CD4-positive, alpha-beta memory T cell (primary cell): ENCODE data around the gene ZPBP. TPM values are rescaled to one million over a fixed set of nuclear protein-coding genes. Genes with fewer than 3 reads are reported as not detected.
"Not testable (repeated sequence)": the region's sequence is repeated elsewhere in the genome, so short reads cannot be mapped to it uniquely, and the experiment has no call there.

Experiments used
- CTCF ChIA-PET: fragments of 350-600 bp; sonication (Branson Sonifier 250); formaldehyde crosslinking; loops from one replicate; lab custom pipeline; 2021; ENCODE audit warnings: inconsistent platforms; ENCODE audit not compliant: partially characterized antibody; lab: Charles Lee
- POLR2A ChIA-PET: fragments of 350-600 bp; sonication (Branson Sonifier 250); formaldehyde crosslinking; loops from one replicate; lab custom pipeline; 2021; ENCODE audit not compliant: partially characterized antibody; lab: Charles Lee
- DNase-seq, 5 donors: peaks; one replicate each; pipeline versions ENCODE4 v3.0.0 to v3.0.0-alpha.2; 2020 to 2022; ENCODE audit warnings: mixed read lengths in 1 of 5
- H3K27ac ChIP-seq: one replicate; pipeline ENCODE4 v1.7.0; 2013; ENCODE audit warnings: low read depth, low read length
- H3K27me3 ChIP-seq: 2 replicates; pipeline ENCODE4 v1.7.0; 2013; ENCODE audit warnings: mild to moderate bottlenecking, low read length, moderate library complexity; ENCODE audit not compliant: insufficient read depth
- H3K36me3 ChIP-seq: 2 replicates; pipeline ENCODE4 v1.7.0; 2013; ENCODE audit warnings: mild to moderate bottlenecking, low read length, moderate library complexity; ENCODE audit not compliant: insufficient read depth
- H3K4me1 ChIP-seq: 2 replicates; pipeline ENCODE4 v1.7.0; 2013; ENCODE audit warnings: mild to moderate bottlenecking, low read length, moderate library complexity; ENCODE audit not compliant: insufficient read depth
- H3K4me3 ChIP-seq, 2 donors: one replicate each; pipeline ENCODE4 v1.7.0; 2013; ENCODE audit warnings: low read length in 2 of 2, mild to moderate bottlenecking in 1 of 2
- H3K9me3 ChIP-seq, 2 donors: one replicate each; pipeline ENCODE4 v1.7.0; 2013; ENCODE audit warnings: low read length in 2 of 2, control low read depth in 1 of 2; ENCODE audit not compliant: control insufficient read depth in 1 of 2
- H3K27ac Mint-ChIP-seq, 7 donors: one replicate each; pipeline ENCODE4 v1.8.0; 2020 to 2021; ENCODE audit warnings: mixed read lengths in 7 of 7, mild to moderate bottlenecking in 6 of 7, inconsistent platforms in 3 of 7, moderate library complexity in 3 of 7
- H3K27me3 Mint-ChIP-seq, 2 donors: one replicate each; pipeline ENCODE4 v1.8.0; 2020 to 2021; ENCODE audit warnings: mixed read lengths in 2 of 2
- H3K36me3 Mint-ChIP-seq, 2 donors: one replicate each; pipeline ENCODE4 v1.8.0; 2020 to 2021; ENCODE audit warnings: mixed read lengths in 2 of 2, inconsistent platforms in 1 of 2, mild to moderate bottlenecking in 1 of 2
- H3K4me1 Mint-ChIP-seq, 4 donors: one replicate each; pipeline ENCODE4 v1.8.0; 2020 to 2021; ENCODE audit warnings: mixed read lengths in 4 of 4, mild to moderate bottlenecking in 1 of 4
- H3K4me3 Mint-ChIP-seq, 8 donors: one replicate each; pipeline ENCODE4 v1.8.0; 2020 to 2021; ENCODE audit warnings: mixed read lengths in 8 of 8, mild to moderate bottlenecking in 7 of 8, moderate library complexity in 6 of 8, inconsistent platforms in 3 of 8
- H3K9me3 Mint-ChIP-seq, 8 donors: one replicate each; pipeline ENCODE4 v1.8.0; 2020 to 2021; ENCODE audit warnings: mixed read lengths in 8 of 8, mild to moderate bottlenecking in 5 of 8, inconsistent platforms in 3 of 8, moderate library complexity in 1 of 8
- intact Hi-C: fragments of 100-400 bp; cut with micrococcal nuclease; formaldehyde crosslinking; loops from one replicate; pipeline ENCODE4 v1.15.1; 2023
- polyA plus RNA-seq, 2 donors: library from polyadenylated mRNA; unstranded; fragments of 300-500 nt; fragmentation: Illumina TruSeq; gene quantifications; one replicate each; pipeline ENCODE4 v1.2.3, GENCODE V29; 2021
- total RNA-seq, 2 experiments: library from RNA; stranded (reverse); gene quantifications; one replicate each; pipeline ENCODE4 v1.2.3, GENCODE V29; 2021

Gene ZPBP
- total and polyA plus RNA-seq, 4 experiments from 2014 or later, result not detected

DNA sequence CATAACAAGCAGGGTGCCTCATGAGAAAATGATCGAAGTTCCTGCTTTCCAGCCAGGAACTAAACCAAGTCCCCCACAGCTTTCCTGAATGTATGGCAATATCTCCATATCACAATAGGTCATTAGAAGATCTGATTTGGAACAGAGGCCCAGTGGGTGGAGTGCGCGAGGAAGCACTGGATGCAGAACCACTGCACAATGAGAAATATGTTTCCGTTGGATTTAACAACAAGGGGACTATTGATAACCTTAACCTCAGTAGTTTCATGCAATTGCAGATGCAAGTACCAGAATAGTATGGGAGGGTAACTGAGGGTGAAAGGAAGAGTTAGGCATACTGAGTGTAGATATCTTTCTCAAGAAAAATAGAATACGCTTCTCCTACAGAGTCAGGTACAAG lies 45.3 kb downstream of the ZPBP start:
- no peaks in the 10 kb centered on the region for H3K9me3 ChIP-seq
- no peak overlapping the region for H3K27ac Mint-ChIP-seq
- CTCF ChIA-PET, result no interaction called here
- H3K36me3 Mint-ChIP-seq, result peaks cover 3% of the 10 kb centered on the region in 2 donors
- no peak for DNase-seq
- no peaks in the 10 kb centered on the region for H3K4me1 ChIP-seq
- peaks cover 19 to 33% of the 10 kb centered on the region in 2 donors for H3K27me3 Mint-ChIP-seq
- POLR2A ChIA-PET, result no interaction called here
- H3K27me3 ChIP-seq, result no peaks in the 10 kb centered on the region
- H3K4me3 Mint-ChIP-seq, result no peak overlapping the region
- H3K9me3 Mint-ChIP-seq, result peaks cover 0 to 34% (median 30%) of the 10 kb centered on the region in 8 donors
- intact Hi-C loops, result no loop called here
- no peak overlapping the region for H3K4me3 ChIP-seq
- no peaks in the 10 kb centered on the region for H3K36me3 ChIP-seq
- H3K4me1 Mint-ChIP-seq, result no peaks in the 10 kb centered on the region
- H3K27ac ChIP-seq, result no peak overlapping the region

DNA sequence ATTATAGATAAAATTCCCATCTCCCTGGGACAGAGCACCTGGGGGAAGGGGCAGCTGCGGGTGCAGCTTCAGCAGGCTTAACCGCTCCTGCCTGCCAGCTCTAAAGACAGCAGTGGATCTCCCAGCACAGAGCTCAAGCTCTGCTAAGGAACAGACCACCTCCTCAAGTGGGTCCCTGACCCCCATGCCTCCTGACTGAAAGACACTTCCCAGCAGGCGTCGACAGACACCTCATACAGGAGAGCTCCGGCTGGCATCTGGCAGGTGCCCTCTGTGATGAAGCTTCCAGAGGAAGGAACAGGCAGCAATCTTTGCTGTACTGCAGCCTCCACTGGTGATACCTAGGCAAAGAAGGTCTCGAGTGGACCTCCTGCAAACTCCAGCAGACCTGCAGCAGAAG lies 51.9 kb downstream of the ZPBP start:
- DNase-seq, H3K27ac Mint-ChIP-seq, H3K36me3 Mint-ChIP-seq, H3K27ac ChIP-seq, intact Hi-C loops, H3K4me1 ChIP-seq, H3K9me3 ChIP-seq, H3K27me3 ChIP-seq, H3K4me1 Mint-ChIP-seq, CTCF ChIA-PET, H3K36me3 ChIP-seq, H3K4me3 ChIP-seq, POLR2A ChIA-PET, H3K4me3 Mint-ChIP-seq: not testable (repeated sequence)
- peaks cover 0 to 33% (median 25%) of the 10 kb centered on the region in 8 donors for H3K9me3 Mint-ChIP-seq
- H3K27me3 Mint-ChIP-seq, result peaks cover 18 to 29% of the 10 kb centered on the region in 2 donors

DNA sequence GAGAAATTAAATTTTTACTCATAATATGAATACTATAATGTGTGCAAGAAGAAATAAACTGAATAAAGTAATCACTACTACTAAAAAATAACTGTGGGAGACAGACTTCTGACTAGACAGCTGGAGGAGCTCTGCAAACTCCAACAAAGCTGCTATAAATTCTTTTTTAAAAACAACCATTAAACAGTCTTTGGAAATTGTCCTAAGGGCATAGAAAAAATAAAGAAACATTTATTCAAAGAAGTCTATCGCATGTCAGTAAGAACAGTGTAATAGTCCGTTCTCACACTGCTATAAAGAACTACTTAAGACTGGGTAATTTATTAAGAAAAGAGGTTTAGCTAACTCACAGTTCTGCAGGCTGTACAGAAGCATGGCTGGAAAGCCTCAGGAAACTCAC lies 56.0 kb downstream of the ZPBP start:
- POLR2A ChIA-PET, result no interaction called here
- DNase-seq, result no peak
- H3K36me3 Mint-ChIP-seq, result no peaks in the 10 kb centered on the region
- H3K9me3 Mint-ChIP-seq, result peaks cover 0 to 3% (median 0%) of the 10 kb centered on the region in 8 donors
- Histone ChIP-seq H3K36me3 (no peaks in the 10 kb centered on the region), H3K4me3 (no peak overlapping the region), H3K9me3 (no peaks in the 10 kb centered on the region), H3K4me1 (no peaks in the 10 kb centered on the region), H3K27ac (no peak overlapping the region), H3K27me3 (peaks cover 3% of the 10 kb centered on the region)
- H3K27ac Mint-ChIP-seq, result no peak overlapping the region
- CTCF ChIA-PET, result no interaction called here
- no peaks in the 10 kb centered on the region for H3K4me1 Mint-ChIP-seq
- intact Hi-C loops, result no loop called here
- no peak overlapping the region for H3K4me3 Mint-ChIP-seq
- H3K27me3 Mint-ChIP-seq, result peaks cover 11 to 20% of the 10 kb centered on the region in 2 donors

DNA sequence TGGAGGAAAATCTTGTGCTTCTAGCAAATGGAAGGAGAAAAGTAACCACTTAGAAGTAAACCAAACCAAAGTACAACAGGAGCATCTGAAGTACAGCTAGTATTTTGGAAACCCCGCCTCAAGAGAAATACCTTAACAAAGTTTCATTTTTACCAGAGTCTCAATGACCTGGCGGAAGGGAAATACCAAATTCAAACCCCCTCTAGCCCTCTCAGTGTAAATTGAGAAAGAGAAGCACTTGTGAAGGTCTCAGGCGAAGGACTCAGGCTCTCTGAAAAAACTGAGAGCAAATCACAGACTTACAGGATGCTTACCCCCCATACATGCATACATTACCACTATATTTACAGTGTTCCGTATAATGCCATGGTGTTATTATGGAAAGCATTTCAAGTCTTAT lies 70.1 kb downstream of the ZPBP start:
- H3K9me3 Mint-ChIP-seq, result peaks cover 0 to 5% (median 0%) of the 10 kb centered on the region in 8 donors
- no peak for DNase-seq
- H3K4me1 Mint-ChIP-seq, result no peaks in the 10 kb centered on the region
- ChIA-PET CTCF (no interaction called here), POLR2A (no interaction called here)
- H3K27ac Mint-ChIP-seq, result no peak overlapping the region
- Histone ChIP-seq H3K36me3 (no peaks in the 10 kb centered on the region), H3K4me1 (no peaks in the 10 kb centered on the region), H3K9me3 (no peaks in the 10 kb centered on the region), H3K4me3 (no peak overlapping the region), H3K27me3 (no peaks in the 10 kb centered on the region), H3K27ac (no peak overlapping the region)
- no peak overlapping the region for H3K4me3 Mint-ChIP-seq
- intact Hi-C loops, result no loop called here
- peaks cover 18 to 19% of the 10 kb centered on the region in 2 donors for H3K27me3 Mint-ChIP-seq
- no peaks in the 10 kb centered on the region for H3K36me3 Mint-ChIP-seq

DNA sequence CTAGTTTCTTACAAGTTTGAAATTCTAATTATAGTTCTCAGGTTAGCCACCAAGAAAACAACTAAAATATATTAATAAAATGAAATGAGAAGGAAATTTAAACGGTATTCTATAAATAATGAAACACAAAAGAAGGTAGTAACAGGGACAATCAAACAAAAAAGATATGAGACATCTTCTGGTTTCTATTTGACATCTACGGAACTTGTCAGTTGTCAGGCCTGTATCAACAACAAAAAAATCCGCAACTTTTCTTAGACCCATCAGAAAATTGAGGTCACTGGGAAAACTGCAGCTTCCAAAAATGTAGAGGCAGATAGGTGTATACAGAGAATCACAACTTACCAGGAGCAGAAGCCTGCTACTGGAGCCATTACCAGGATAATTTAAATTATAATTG lies 70.6 kb downstream of the ZPBP start:
- H3K4me3 ChIP-seq, result no peak overlapping the region
- H3K9me3 Mint-ChIP-seq, result peaks cover 0 to 5% (median 0%) of the 10 kb centered on the region in 8 donors
- H3K36me3 ChIP-seq, result no peaks in the 10 kb centered on the region
- no peaks in the 10 kb centered on the region for H3K4me1 Mint-ChIP-seq
- no peaks in the 10 kb centered on the region for H3K27me3 ChIP-seq
- no peaks in the 10 kb centered on the region for H3K4me1 ChIP-seq
- no peaks in the 10 kb centered on the region for H3K9me3 ChIP-seq
- CTCF ChIA-PET, result no interaction called here
- no peak overlapping the region for H3K4me3 Mint-ChIP-seq
- DNase-seq, result no peak
- peaks cover 17 to 19% of the 10 kb centered on the region in 2 donors for H3K27me3 Mint-ChIP-seq
- intact Hi-C loops, result no loop called here
- no peak overlapping the region for H3K27ac ChIP-seq
- no peaks in the 10 kb centered on the region for H3K36me3 Mint-ChIP-seq
- H3K27ac Mint-ChIP-seq, result no peak overlapping the region
- POLR2A ChIA-PET, result no interaction called here

- CTCF ChIA-PET, result no interaction called here
- POLR2A ChIA-PET, result no interaction called here
Observed at GRCh38 chr7:49995681-49996080, 97.4 kb downstream of the ZPBP start.

DNA sequence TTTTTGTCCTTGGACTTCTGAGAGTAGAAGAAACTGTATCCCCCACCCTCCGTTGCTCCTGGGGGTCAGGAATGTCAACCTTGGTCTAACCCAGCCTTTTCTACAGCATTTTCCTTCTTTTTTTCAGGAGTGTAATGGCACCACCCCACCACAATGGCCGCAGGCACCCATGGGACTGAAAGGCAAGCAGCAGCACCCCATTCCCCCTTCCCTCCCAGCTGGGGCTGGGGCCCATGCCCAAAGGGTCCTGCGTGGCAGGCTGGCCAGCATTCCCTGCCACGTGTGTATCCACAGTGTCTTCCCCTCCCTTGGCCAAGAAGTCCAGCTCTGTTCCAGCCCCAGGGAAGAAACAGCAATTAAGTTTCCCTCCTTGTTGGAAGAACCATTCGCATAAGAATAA lies 106.9 kb downstream of the ZPBP start:
- DNase-seq, result no peak
- H3K27me3 Mint-ChIP-seq, result peaks cover 3 to 4% of the 10 kb centered on the region in 2 donors
- intact Hi-C loops, result no loop called here
- Histone ChIP-seq H3K4me1 (no peaks in the 10 kb centered on the region), H3K27me3 (no peaks in the 10 kb centered on the region), H3K36me3 (no peaks in the 10 kb centered on the region), H3K9me3 (no peaks in the 10 kb centered on the region), H3K27ac (no peak overlapping the region), H3K4me3 (no peak overlapping the region)
- POLR2A ChIA-PET, result no interaction called here
- H3K4me1 Mint-ChIP-seq, result no peaks in the 10 kb centered on the region
- peaks cover 3 to 33% (median 15%) of the 10 kb centered on the region in 8 donors for H3K9me3 Mint-ChIP-seq
- no peak overlapping the region for H3K27ac Mint-ChIP-seq
- H3K36me3 Mint-ChIP-seq, result peaks cover 0 to 4% of the 10 kb centered on the region in 2 donors
- no peak overlapping the region for H3K4me3 Mint-ChIP-seq
- CTCF ChIA-PET, result no interaction called here

More at GRCh38 chr7:49995681-49996080, 97.4 kb downstream of the ZPBP start:
- intact Hi-C loops, result no loop called here
- DNase-seq, result no peak
- Mint-ChIP-seq H3K4me3 (no peak overlapping the region), H3K9me3 (peaks cover 0 to 4% (median 0%) of the 10 kb centered on the region in 8 donors), H3K36me3 (no peaks in the 10 kb centered on the region), H3K4me1 (no peaks in the 10 kb centered on the region), H3K27ac (no peak overlapping the region), H3K27me3 (peaks cover 0 to 3% of the 10 kb centered on the region in 2 donors)
- Histone ChIP-seq H3K36me3 (no peaks in the 10 kb centered on the region), H3K4me3 (no peak overlapping the region), H3K27me3 (no peaks in the 10 kb centered on the region), H3K9me3 (no peaks in the 10 kb centered on the region), H3K27ac (no peak overlapping the region), H3K4me1 (no peaks in the 10 kb centered on the region)

GRCh38 chr7:49980465-49980864 lies 112.6 kb downstream of the ZPBP start:
- peaks cover 1% of the 10 kb centered on the region in 2 donors for H3K27me3 Mint-ChIP-seq
- H3K4me3 ChIP-seq, result no peak overlapping the region
- intact Hi-C loops, result no loop called here
- no peak overlapping the region for H3K27ac ChIP-seq
- no peaks in the 10 kb centered on the region for H3K36me3 Mint-ChIP-seq
- H3K27ac Mint-ChIP-seq, result no peak overlapping the region
- H3K9me3 Mint-ChIP-seq, result peaks cover 0 to 2% (median 0%) of the 10 kb centered on the region in 8 donors
- H3K36me3 ChIP-seq, result no peaks in the 10 kb centered on the region
- no peaks in the 10 kb centered on the region for H3K9me3 ChIP-seq
- no peaks in the 10 kb centered on the region for H3K27me3 ChIP-seq
- H3K4me1 ChIP-seq, result no peaks in the 10 kb centered on the region
- ChIA-PET CTCF (no interaction called here), POLR2A (no interaction called here)
- no peaks in the 10 kb centered on the region for H3K4me1 Mint-ChIP-seq
- DNase-seq, result no peak
- H3K4me3 Mint-ChIP-seq, result no peak overlapping the region
